ENCODE data around the gene DPAGT1. TPM values are rescaled to one million over a fixed set of nuclear protein-coding genes. Genes with fewer than 3 reads are reported as not detected.

DPAGT1 gene
- total and polyA plus RNA-seq, 2 of the 8 experiments (the other 6 are each of a cell fraction or from before 2014, with no cell fraction given), result 59.8 to 236 TPM

DNA sequence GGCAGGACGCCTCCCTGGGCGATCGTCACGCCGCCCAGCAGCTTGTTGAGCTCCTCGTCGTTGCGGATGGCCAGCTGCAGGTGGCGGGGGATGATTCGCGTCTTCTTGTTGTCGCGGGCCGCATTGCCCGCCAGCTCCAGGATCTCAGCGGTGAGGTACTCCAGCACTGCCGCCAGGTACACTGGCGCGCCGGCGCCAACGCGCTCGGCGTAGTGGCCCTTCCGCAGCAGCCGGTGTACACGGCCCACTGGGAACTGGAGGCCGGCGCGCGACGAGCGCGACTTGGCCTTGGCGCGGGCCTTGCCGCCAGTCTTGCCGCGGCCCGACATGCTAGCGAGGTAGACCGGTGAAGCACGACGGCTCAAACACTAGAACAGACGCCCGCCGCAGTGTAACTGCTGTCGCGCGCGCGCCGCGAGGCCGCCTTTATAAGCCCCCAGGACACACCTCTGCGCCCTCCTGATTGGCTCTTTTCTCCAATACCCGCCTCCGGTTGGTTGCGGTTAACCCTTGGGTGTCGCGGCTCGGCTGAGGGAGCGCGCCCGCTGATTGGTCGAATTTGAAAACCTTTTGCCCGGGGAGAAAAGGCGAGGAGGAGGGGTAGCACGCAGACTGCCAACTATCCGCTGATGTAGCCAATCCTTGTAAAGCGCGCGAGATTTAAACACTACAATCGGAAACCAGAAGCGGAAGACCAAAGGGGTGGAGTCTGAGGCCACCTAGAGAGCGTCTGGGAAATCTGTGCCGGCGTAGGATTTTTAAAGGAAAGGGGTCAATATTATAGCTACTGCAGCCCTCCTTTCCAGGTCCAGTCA, 6.4 kb downstream of the DPAGT1 start (continued):
- 0 out of 2 replicates have a peak, but pooled peaks have one; percentile 69 for TF ChIP-seq RBBP5 (IDR thresholded peaks at IDR 0.05; ENCODE audit: borderline replicate concordance, low read depth, low read length)
- TF ChIP-seq, protein P1, sequence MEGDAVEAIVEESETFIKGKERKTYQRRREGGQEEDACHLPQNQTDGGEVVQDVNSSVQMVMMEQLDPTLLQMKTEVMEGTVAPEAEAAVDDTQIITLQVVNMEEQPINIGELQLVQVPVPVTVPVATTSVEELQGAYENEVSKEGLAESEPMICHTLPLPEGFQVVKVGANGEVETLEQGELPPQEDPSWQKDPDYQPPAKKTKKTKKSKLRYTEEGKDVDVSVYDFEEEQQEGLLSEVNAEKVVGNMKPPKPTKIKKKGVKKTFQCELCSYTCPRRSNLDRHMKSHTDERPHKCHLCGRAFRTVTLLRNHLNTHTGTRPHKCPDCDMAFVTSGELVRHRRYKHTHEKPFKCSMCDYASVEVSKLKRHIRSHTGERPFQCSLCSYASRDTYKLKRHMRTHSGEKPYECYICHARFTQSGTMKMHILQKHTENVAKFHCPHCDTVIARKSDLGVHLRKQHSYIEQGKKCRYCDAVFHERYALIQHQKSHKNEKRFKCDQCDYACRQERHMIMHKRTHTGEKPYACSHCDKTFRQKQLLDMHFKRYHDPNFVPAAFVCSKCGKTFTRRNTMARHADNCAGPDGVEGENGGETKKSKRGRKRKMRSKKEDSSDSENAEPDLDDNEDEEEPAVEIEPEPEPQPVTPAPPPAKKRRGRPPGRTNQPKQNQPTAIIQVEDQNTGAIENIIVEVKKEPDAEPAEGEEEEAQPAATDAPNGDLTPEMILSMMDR (IDR thresholded peaks at IDR 0.05; ENCODE audit: control extremely low read depth in 1 of 3, insufficient read depth in 1 of 3, low read depth in 1 of 3, low read length in 3 of 3), result no peak; a peak in 1 of 4 replicates
- peak in 1 of 2 experiments; percentile 53; a peak in 2 of 4 replicates for TF ChIP-seq HDAC2 (IDR thresholded peaks at IDR 0.05; ENCODE audit: borderline replicate concordance in 1 of 2, low read depth in 2 of 2, low read length in 2 of 2)
- no peak for TF ChIP-seq BCL11A (IDR thresholded peaks at IDR 0.05; ENCODE audit: low read depth in 2 of 2, low read length in 2 of 2)
- TF ChIP-seq EZH2 (IDR thresholded peaks at IDR 0.05; ENCODE audit: low read depth, low read length, severe bottlenecking), result no peak
- TF ChIP-seq, protein P2, sequence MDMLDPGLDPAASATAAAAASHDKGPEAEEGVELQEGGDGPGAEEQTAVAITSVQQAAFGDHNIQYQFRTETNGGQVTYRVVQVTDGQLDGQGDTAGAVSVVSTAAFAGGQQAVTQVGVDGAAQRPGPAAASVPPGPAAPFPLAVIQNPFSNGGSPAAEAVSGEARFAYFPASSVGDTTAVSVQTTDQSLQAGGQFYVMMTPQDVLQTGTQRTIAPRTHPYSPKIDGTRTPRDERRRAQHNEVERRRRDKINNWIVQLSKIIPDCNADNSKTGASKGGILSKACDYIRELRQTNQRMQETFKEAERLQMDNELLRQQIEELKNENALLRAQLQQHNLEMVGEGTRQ (IDR thresholded peaks at IDR 0.05; ENCODE audit: low read length), result no peak
- TF ChIP-seq TAF7 (optimal IDR thresholded peaks at IDR 0.05; ENCODE audit: borderline replicate concordance, low read depth, low read length), result peak; percentile 98
- peak; percentile 25; the same call in 1 of the 2 replicates for TF ChIP-seq SP2 (IDR thresholded peaks at IDR 0.05; ENCODE audit: low read length)
- TF ChIP-seq, protein P3, sequence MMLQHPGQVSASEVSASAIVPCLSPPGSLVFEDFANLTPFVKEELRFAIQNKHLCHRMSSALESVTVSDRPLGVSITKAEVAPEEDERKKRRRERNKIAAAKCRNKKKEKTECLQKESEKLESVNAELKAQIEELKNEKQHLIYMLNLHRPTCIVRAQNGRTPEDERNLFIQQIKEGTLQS (IDR thresholded peaks at IDR 0.05; ENCODE audit: insufficient read depth, low read depth, low read length), result no peak
- TF ChIP-seq CTBP2 (IDR thresholded peaks at IDR 0.05; ENCODE audit: borderline replicate concordance, insufficient read depth, insufficient read length, low read length), result no peak
- TF ChIP-seq CEBPB (IDR thresholded peaks at IDR 0.05; ENCODE audit: low read depth, low read length), result no peak
- peak; percentile 86 for TF ChIP-seq ASH2L (IDR thresholded peaks at IDR 0.05; ENCODE audit: low read length)
- TF ChIP-seq EP300 (IDR thresholded peaks at IDR 0.05; ENCODE audit: borderline replicate concordance in 1 of 2, low read depth in 2 of 2, low read length in 2 of 2), result no peak
